Activated B cell treated with CpG ODN at 0.5 μM for 24 hours (primary cell): ENCODE results near the gene APOC3. TPM values are rescaled to one million over a fixed set of nuclear protein-coding genes. Genes with fewer than 3 reads are reported as not detected.

Source experiments
- ATAC-seq: fragments of 200-7000 bp; cut with Tn5 transposase; one replicate; pipeline ENCODE4 v1.10.0; 2021; ENCODE audit warnings: low read depth, mild to moderate bottlenecking, moderate library complexity
- CTCF ChIA-PET: fragments of 350-600 bp; sonication (Branson Sonifier 250); formaldehyde crosslinking; loops from one replicate; lab custom pipeline; 2021; ENCODE audit warnings: antibody characterized with exemption; lab: Charles Lee
- POLR2A ChIA-PET: fragments of 350-600 bp; sonication (Branson Sonifier 250); formaldehyde crosslinking; loops from one replicate; lab custom pipeline; 2021; ENCODE audit warnings: antibody characterized with exemption; lab: Charles Lee
- DNase-seq: peaks from one replicate; pipeline ENCODE4 v3.0.0; 2022
- H3K27ac Mint-ChIP-seq: one replicate; pipeline ENCODE4 v1.8.0; 2020; ENCODE audit warnings: mixed read lengths
- H3K27me3 Mint-ChIP-seq: one replicate; pipeline ENCODE4 v1.8.0; 2021; ENCODE audit warnings: mixed read lengths
- H3K36me3 Mint-ChIP-seq: one replicate; pipeline ENCODE4 v1.8.0; 2021; ENCODE audit warnings: low read depth, mixed read lengths
- H3K4me1 Mint-ChIP-seq: one replicate; pipeline ENCODE4 v1.8.0; 2021; ENCODE audit warnings: mixed read lengths
- H3K4me3 Mint-ChIP-seq: one replicate; pipeline ENCODE4 v1.8.0; 2020; ENCODE audit warnings: mild to moderate bottlenecking, mixed read lengths
- H3K9me3 Mint-ChIP-seq: one replicate; pipeline ENCODE4 v1.8.0; 2020; ENCODE audit warnings: mixed read lengths
- intact Hi-C: fragments of 100-400 bp; cut with micrococcal nuclease; formaldehyde crosslinking; loops from one replicate; pipeline ENCODE4 v1.15.1; 2024
- total RNA-seq: library from RNA; stranded (reverse); gene quantifications from 2 replicates; pipeline ENCODE4 v1.2.3, GENCODE V29; 2022
- TF ChIP-seq, protein P1 (sequence below): fragments of 200-600 bp; IDR thresholded peaks from one replicate; pipeline ENCODE4 v1.8.0; 2022; ENCODE audit warnings: antibody characterized with exemption, mild to moderate bottlenecking

Gene APOC3
- total RNA-seq, 1 donor from 2014 or later, result not detected

DNA sequence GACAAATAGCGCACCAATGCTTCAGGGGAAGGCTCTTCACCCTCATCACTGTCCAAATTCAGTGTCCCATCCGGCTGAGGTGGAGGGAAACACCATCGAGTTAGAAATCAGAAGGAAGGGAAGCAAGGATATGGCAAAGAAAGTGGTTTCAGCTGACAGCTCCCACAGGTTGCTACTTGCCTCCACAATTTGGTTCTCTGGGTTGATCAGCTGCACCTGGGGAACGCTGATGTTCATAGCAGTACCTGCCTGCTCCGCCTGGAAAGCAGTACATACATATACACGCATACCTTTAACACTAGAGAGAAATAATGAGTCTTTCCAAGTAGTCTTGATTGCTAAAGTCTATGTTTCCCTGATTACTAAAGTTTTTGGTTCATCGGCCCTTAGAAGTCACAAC lies 45.5 kb downstream of the APOC3 start:
- CTCF ChIA-PET, result no interaction called here
- H3K27me3 Mint-ChIP-seq, result no peaks in the 10 kb centered on the region
- intact Hi-C loops, result no loop called here

DNA sequence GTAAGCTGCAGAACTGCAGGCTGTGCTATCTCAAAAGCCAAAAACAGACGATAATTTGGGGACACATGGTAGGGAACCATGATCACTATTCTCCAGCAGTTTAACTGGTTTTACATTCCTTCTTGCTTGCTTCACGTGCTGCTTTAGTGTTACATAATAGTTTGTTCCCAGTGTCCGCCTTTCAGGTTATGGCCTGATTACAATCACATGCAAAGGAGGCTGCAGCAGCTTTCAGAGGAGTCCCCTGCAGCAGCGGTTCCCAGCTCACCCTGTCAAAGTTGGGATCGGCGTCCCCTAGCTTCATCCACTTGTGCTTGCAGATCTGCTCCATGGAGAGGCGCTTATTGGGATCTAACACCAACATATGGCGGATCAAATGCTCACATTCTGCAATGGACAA lies 46.9 kb downstream of the APOC3 start:
- ATAC-seq (no peak), DNase-seq (no peak)
- CTCF ChIA-PET, result interaction anchor here (1.3 kb wide), 1 partner anchor 9 kb away, joined by 3 read pairs; no protein-coding TSS in a partner anchor
- Mint-ChIP-seq H3K9me3 (no peaks in the 10 kb centered on the region), H3K4me3 (no peak overlapping the region), H3K36me3 (peaks cover 62% of the 10 kb centered on the region), H3K27ac (no peak overlapping the region), H3K4me1 (peaks cover 9% of the 10 kb centered on the region), H3K27me3 (no peaks in the 10 kb centered on the region)
- TF ChIP-seq, protein P1, sequence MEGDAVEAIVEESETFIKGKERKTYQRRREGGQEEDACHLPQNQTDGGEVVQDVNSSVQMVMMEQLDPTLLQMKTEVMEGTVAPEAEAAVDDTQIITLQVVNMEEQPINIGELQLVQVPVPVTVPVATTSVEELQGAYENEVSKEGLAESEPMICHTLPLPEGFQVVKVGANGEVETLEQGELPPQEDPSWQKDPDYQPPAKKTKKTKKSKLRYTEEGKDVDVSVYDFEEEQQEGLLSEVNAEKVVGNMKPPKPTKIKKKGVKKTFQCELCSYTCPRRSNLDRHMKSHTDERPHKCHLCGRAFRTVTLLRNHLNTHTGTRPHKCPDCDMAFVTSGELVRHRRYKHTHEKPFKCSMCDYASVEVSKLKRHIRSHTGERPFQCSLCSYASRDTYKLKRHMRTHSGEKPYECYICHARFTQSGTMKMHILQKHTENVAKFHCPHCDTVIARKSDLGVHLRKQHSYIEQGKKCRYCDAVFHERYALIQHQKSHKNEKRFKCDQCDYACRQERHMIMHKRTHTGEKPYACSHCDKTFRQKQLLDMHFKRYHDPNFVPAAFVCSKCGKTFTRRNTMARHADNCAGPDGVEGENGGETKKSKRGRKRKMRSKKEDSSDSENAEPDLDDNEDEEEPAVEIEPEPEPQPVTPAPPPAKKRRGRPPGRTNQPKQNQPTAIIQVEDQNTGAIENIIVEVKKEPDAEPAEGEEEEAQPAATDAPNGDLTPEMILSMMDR, result no peak
- POLR2A ChIA-PET, result no interaction called here
- intact Hi-C loops, result no loop called here

More for the DNA sequence above, 45.5 kb downstream of the APOC3 start:
- H3K4me1 Mint-ChIP-seq, result peaks cover 6% of the 10 kb centered on the region
- H3K36me3 Mint-ChIP-seq, result peaks cover 67% of the 10 kb centered on the region
- DNase-seq, result no peak
- POLR2A ChIA-PET, result no interaction called here
- TF ChIP-seq, protein P1, result no peak
- H3K27ac Mint-ChIP-seq, result no peak overlapping the region
- H3K9me3 Mint-ChIP-seq, result no peaks in the 10 kb centered on the region
- H3K4me3 Mint-ChIP-seq, result no peak overlapping the region
- no peak for ATAC-seq

DNA sequence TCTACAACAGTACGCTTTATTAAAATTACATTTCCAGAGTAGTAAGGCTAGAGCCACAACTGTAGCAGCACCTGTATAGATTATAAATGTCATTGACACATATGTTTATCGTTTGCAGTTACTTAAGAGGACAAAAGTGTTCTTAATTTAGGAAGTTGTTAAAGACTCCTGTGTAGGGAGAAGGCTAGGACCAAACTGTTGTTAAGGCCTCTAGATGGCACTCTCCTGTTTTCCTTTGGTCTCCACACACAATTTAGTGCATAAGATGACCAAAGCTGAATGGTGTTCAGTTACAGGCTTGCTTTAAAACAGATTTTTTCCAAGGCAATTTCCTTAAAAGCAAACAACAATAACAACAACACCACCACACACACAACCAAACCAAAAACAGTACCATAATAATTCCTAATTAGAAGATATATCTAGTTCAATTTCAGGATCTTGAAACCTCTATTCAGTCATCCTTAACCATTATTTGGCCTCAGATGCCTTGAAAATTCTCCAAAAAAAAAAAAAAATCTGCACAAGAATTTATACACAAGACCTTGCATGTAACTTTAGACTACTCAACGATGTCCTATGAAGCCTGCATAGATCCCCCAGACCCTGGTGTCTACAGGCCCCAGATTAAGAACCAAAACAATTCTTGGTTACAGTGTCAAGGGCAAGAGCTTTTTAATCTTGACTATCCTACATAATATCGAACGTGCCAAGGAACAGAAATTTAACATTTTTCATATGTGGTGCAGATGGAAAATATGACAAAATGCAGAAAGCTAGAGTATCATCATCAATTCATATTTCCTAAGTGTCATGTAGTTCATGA lies 50.3 kb downstream of the APOC3 start:
- Mint-ChIP-seq H3K4me3 (no peak overlapping the region), H3K4me1 (peaks cover 9% of the 10 kb centered on the region), H3K36me3 (peaks cover 39% of the 10 kb centered on the region), H3K27me3 (no peaks in the 10 kb centered on the region), H3K9me3 (no peaks in the 10 kb centered on the region), H3K27ac (no peak overlapping the region)
- TF ChIP-seq, protein P1, result no peak
- ChIA-PET POLR2A (interaction anchor here (0.7 to 2.2 kb wide), 4 partner anchors 218 to 265 kb away, joined by 3 to 11 read pairs (median 6); partner anchors contain the start of gene SIK3), CTCF (interaction anchor here (0.5 to 6.1 kb wide), 17 partner anchors 10 to 346 kb away, joined by 3 to 71 read pairs (median 5); partner anchors contain the start of genes PAFAH1B2 and SIK3)
- ATAC-seq, result peak; percentile 72
- DNase-seq, result no peak
- intact Hi-C loops, result loop anchor here (1.0 to 2.0 kb wide), 4 partner anchors 47 to 346 kb away; partner anchors contain the start of gene SIK3

DNA sequence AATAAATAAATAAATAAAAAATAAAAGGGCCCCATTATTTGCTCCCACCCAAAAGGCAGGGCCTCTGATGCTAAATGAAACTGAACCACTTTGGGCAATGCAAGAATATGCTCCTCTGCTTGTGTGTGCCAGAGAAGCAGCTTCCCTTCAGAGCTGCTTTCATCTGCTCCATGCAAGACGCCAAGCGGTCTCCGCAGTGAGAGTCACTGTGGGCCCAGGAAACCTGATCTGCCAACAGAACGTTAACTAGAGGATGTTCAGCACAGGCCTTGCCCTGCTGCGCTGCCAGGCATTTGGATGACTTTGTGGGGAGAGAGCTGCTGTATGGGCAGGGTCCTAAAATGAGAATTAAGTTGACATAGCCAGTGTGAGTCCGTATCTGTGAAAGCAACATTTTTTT lies 51.4 kb downstream of the APOC3 start:
- no peaks in the 10 kb centered on the region for H3K9me3 Mint-ChIP-seq
- TF ChIP-seq, protein P1, result no peak
- peaks cover 9% of the 10 kb centered on the region for H3K4me1 Mint-ChIP-seq
- DNase-seq (no peak), ATAC-seq (no peak)
- no peaks in the 10 kb centered on the region for H3K27me3 Mint-ChIP-seq
- intact Hi-C loops, result loop anchor here (2.0 kb wide), 1 partner anchor 218 kb away; the partner anchor contains the start of gene SIK3
- ChIA-PET POLR2A (interaction anchor here (2.2 kb wide), 1 partner anchor 219 kb away, joined by 6 read pairs; no protein-coding TSS in a partner anchor), CTCF (interaction anchor here (0.9 to 6.1 kb wide), 5 partner anchors 45 to 345 kb away, joined by 3 to 71 read pairs (median 10); no protein-coding TSS in a partner anchor)
- H3K27ac Mint-ChIP-seq, result no peak overlapping the region
- no peak overlapping the region for H3K4me3 Mint-ChIP-seq
- peaks cover 31% of the 10 kb centered on the region for H3K36me3 Mint-ChIP-seq

DNA sequence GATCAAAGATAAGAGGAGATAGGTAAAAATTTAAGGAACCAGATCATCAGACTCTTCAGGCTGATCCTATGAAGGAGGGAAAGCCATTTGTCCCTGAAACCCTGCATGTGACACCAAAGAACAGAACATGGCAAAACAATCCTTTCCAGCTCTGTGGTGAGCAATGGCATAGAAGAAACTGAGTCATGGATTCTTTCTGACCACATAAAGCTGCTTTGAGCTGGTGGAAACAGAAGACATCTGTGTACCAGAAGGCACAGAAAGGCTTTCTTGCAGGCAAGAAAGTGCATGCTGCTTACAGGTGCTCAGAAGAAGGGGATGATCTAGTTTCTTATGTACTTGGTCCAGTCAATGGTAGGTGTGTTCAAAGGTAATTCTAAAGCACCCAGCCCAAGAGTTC lies 52.7 kb downstream of the APOC3 start:
- intact Hi-C loops, result no loop called here
- no peaks in the 10 kb centered on the region for H3K27me3 Mint-ChIP-seq
- H3K27ac Mint-ChIP-seq, result no peak overlapping the region
- H3K9me3 Mint-ChIP-seq, result no peaks in the 10 kb centered on the region
- ATAC-seq (no peak), DNase-seq (no peak)
- peaks cover 9% of the 10 kb centered on the region for H3K4me1 Mint-ChIP-seq
- ChIA-PET POLR2A (no interaction called here), CTCF (interaction anchor here (3.6 to 6.1 kb wide), 2 partner anchors 222 to 344 kb away, joined by 17 to 71 read pairs; no protein-coding TSS in a partner anchor)
- no peak overlapping the region for H3K4me3 Mint-ChIP-seq
- H3K36me3 Mint-ChIP-seq, result peaks cover 34% of the 10 kb centered on the region
- TF ChIP-seq, protein P1, result no peak
